NCI-H2227 (cell line): ENCODE results near the gene HEPH.
"Not testable (repeated sequence)": the region's sequence is repeated elsewhere in the genome, so short reads cannot be mapped to it uniquely, and the experiment has no call there.

Experiments used
- DNase-seq: peaks from one replicate; lab custom pipeline; 2025; ENCODE audit not compliant: unreplicated experiment; lab: John Stamatoyannopoulos, UW

Gene HEPH

GRCh38 chrX:66200855-66201795 is 37.1 kb downstream of the HEPH start:
- no peak for DNase-seq

- no peak for DNase-seq
Measured at GRCh38 chrX:66203114-66203513, 39.1 kb downstream of the HEPH start.

GRCh38 chrX:66221856-66222255 is 57.8 kb downstream of the HEPH start:
- DNase-seq, result no peak

- no peak for DNase-seq
Measured at GRCh38 chrX:66232296-66232695, 68.2 kb downstream of the HEPH start.

GRCh38 chrX:66233209-66233608 is 69.2 kb downstream of the HEPH start:
- DNase-seq, result no peak

GRCh38 chrX:66233904-66234303 is 69.9 kb downstream of the HEPH start:
- DNase-seq, result not testable (repeated sequence)

- DNase-seq, result no peak
Measured at GRCh38 chrX:66255359-66255967, 91.4 kb downstream of the HEPH start.

- DNase-seq, result no peak
Measured at GRCh38 chrX:66262807-66263206, 98.8 kb downstream of the HEPH start.
